HepG2 (cell line): ENCODE data around the gene INTS2. TPM values are rescaled to one million over a fixed set of nuclear protein-coding genes. Genes with fewer than 3 reads are reported as not detected.

ENCODE experiments used
- ATAC-seq: fragments of 200-7000 bp; cut with Tn5 transposase; 3 replicates; pipeline ENCODE4 v1.9.1; 2020; ENCODE audit warnings: mild to moderate bottlenecking, moderate library complexity
- BruUV-seq: library from RNA; stranded (reverse); fragments of 400-500 nt; replicated peaks from 2 replicates; lab custom pipeline; 2021; lab: Mats Ljungman, UMichigan
- CTCF ChIA-PET: fragments of 300-600 bp; formaldehyde crosslinking; extraction: SDS; loops from one replicate; lab custom pipeline; 2021; ENCODE audit warnings: low total read pairs, inconsistent platforms, low intra/inter-chr PET ratio; lab: Yijun Ruan, JAX
- POLR2A ChIA-PET: fragments of 350-600 bp; sonication (Branson Sonifier 250); formaldehyde crosslinking; loops from one replicate; lab custom pipeline; 2020; ENCODE audit warnings: antibody characterized with exemption, inconsistent platforms; lab: Yijun Ruan, JAX
- DNase-seq: peaks from one replicate; pipeline ENCODE4 v3.0.0-alpha.2; 2015; ENCODE audit warnings: low spot score
- FAIRE-seq: peaks from 3 replicates; lab custom pipeline; 2011; peaks lifted over from hg19 to GRCh38; lab: Jason Lieb, UNC
- H2AFZ ChIP-seq: one replicate; pipeline ENCODE4 v1.6.1; 2011; ENCODE audit warnings: low read length, inconsistent platforms
- H3K27ac ChIP-seq: fragments of 300-600 bp; 3 replicates; pipeline ENCODE4 v1.8.0; 2011; ENCODE audit warnings: mixed run types, mild to moderate bottlenecking, mixed read lengths, low read length, inconsistent platforms; ENCODE audit not compliant: insufficient read depth; ENCODE audit errors: extremely low read length
- H3K27me3 ChIP-seq, 2 experiments: fragments of 200-600 bp in 1 of 2; 2 replicates in 1 of 2; 3 replicates in 1 of 2; pipeline versions ENCODE4 v1.6.0 to v1.8.0; 2011; ENCODE audit warnings: low read length in 2 of 2, mild to moderate bottlenecking in 2 of 2, moderate library complexity in 2 of 2, inconsistent platforms in 1 of 2; ENCODE audit not compliant: insufficient read depth in 2 of 2, control insufficient read depth in 1 of 2
- H3K36me3 ChIP-seq, 2 experiments: fragments of 200-600 bp in 1 of 2; replicated peaks in 1 of 2; 2 replicates in 1 of 2; 3 replicates in 1 of 2; pipeline versions ENCODE4 v1.5.1 to v1.8.0; 2011; ENCODE audit warnings: low read length in 2 of 2, inconsistent platforms in 1 of 2; ENCODE audit not compliant: insufficient read depth in 2 of 2, control insufficient read depth in 1 of 2
- H3K4me1 ChIP-seq: 2 replicates; pipeline ENCODE4 v1.5.1; 2012; ENCODE audit warnings: low read length, inconsistent platforms; ENCODE audit not compliant: insufficient read depth
- H3K4me2 ChIP-seq: 2 replicates; pipeline ENCODE4 v1.6.0; 2011; ENCODE audit warnings: low read depth, low read length, inconsistent platforms
- H3K4me3 ChIP-seq, 3 experiments: fragments of 200-600 bp in 1 of 3; sonication (generic), shearing (Covaris generic) in 1 of 3; replicated peaks in 1 of 3; 2 replicates each; pipeline ENCODE4 v1.5.1; 2011 to 2016; ENCODE audit warnings: low read length in 3 of 3, inconsistent platforms in 2 of 3, low read depth in 2 of 3, mild to moderate bottlenecking in 2 of 3, control low read depth in 1 of 3, mixed read lengths in 1 of 3; ENCODE audit not compliant: insufficient read depth in 1 of 3
- H3K79me2 ChIP-seq: one replicate; pipeline ENCODE4 v1.6.1; 2011; ENCODE audit warnings: low read length, inconsistent platforms; ENCODE audit not compliant: insufficient read depth
- H3K9ac ChIP-seq: 2 replicates; pipeline ENCODE4 v1.6.0; 2011; ENCODE audit warnings: mild to moderate bottlenecking, low read depth, low read length, inconsistent platforms; ENCODE audit not compliant: insufficient read depth
- H3K9me3 ChIP-seq: 2 replicates; pipeline ENCODE4 v1.5.1; 2012; ENCODE audit warnings: mild to moderate bottlenecking, low read length
- H4K20me1 ChIP-seq: 2 replicates; pipeline ENCODE4 v1.6.0; 2011; ENCODE audit warnings: inconsistent platforms, mild to moderate bottlenecking, low read length, moderate library complexity; ENCODE audit not compliant: insufficient read depth
- GATAD1 ChIP-seq: IDR thresholded peaks from 2 replicates; pipeline ENCODE4 v1.6.1; 2016; ENCODE audit warnings: missing genetic modification reagents, missing compliant biosample characterization
- JARID2 ChIP-seq: sonication (generic); formaldehyde crosslinking; IDR thresholded peaks from 2 replicates; pipeline ENCODE4 v1.8.1; 2023; ENCODE audit warnings: missing genetic modification reagents, inconsistent platforms; ENCODE audit not compliant: insufficient replicate concordance
- KLF12 ChIP-seq: sonication (generic); formaldehyde crosslinking; IDR thresholded peaks from 2 replicates; pipeline ENCODE4 v1.4.0; 2020; ENCODE audit warnings: missing genetic modification reagents, borderline replicate concordance
- MEIS2 ChIP-seq: sonication (generic); formaldehyde crosslinking; IDR thresholded peaks from 2 replicates; pipeline ENCODE4 v1.9.0; 2021; ENCODE audit warnings: mild to moderate bottlenecking, missing genetic modification reagents
- MXI1 ChIP-seq: IDR thresholded peaks from 3 replicates; pipeline ENCODE4 v1.6.1; 2012; ENCODE audit warnings: low read depth, low read length, inconsistent platforms, borderline replicate concordance
- NCOR1 ChIP-seq: fragments of 200-600 bp; sonication (generic); IDR thresholded peaks from 2 replicates; pipeline ENCODE4 v1.7.0; 2017; ENCODE audit warnings: antibody characterized with exemption, low read length, borderline replicate concordance
- NFE2L2 ChIP-seq: fragments of 150-350 bp; IDR thresholded peaks from 2 replicates; pipeline ENCODE4 v1.6.1; 2014; ENCODE audit warnings: low read length
- PBX3 ChIP-seq: sonication (generic); formaldehyde crosslinking; IDR thresholded peaks from 2 replicates; pipeline ENCODE4 v1.8.1; 2023; ENCODE audit warnings: missing genetic modification reagents, inconsistent platforms, borderline replicate concordance
- PLRG1 ChIP-seq: fragments of 450-650 bp; conservative IDR thresholded peaks from 2 replicates; pipeline ENCODE4 v1.6.1; 2016
- ZNF235 ChIP-seq: sonication (generic); formaldehyde crosslinking; IDR thresholded peaks from 2 replicates; pipeline ENCODE4 v1.8.1; 2023; ENCODE audit warnings: mild to moderate bottlenecking, missing genetic modification reagents, borderline replicate concordance
- ZNF431 ChIP-seq: sonication (generic); formaldehyde crosslinking; IDR thresholded peaks from 2 replicates; pipeline ENCODE4 v1.9.0; 2022; ENCODE audit warnings: missing genetic modification reagents, low read depth, mild to moderate bottlenecking, borderline replicate concordance
- WGBS: methylation state at CpG from one replicate; pipeline ENCODE4 v1.1.6; 2017; ENCODE audit warnings: low lambda C conversion rate; 5-methylcytosine and 5-hydroxymethylcytosine counted together
- in situ Hi-C: cut with HindIII; loops from 2 replicates; pipeline ENCODE4 v1.10.0; 2017; ENCODE audit warnings: low pct_unique_long_range_greater_than_20kb; ENCODE audit not compliant: extremely low pct_ligation_motif_present
- intact Hi-C: fragments of 100-400 bp; cut with micrococcal nuclease; formaldehyde crosslinking; loops from one replicate; pipeline ENCODE4 v1.10.0; 2022; ENCODE audit not compliant: unreplicated experiment
- polyA plus RNA-seq, 8 experiments: library from polyadenylated mRNA; depleted of rRNA in 3 of 8; stranded (reverse) in 7 of 8; unstranded in 1 of 8; fragments of >200 nt; fragmentation: Illumina TruSeq in 4 of 8; extraction: Trizol in 4 of 8; gene quantifications; 2 replicates each; pipeline versions ENCODE4 v1.2.1 to v1.2.3, GENCODE V29; 2011 to 2016; ENCODE audit warnings: low read depth in 4 of 8, missing spikeins in 1 of 8, mixed read lengths in 1 of 8; ENCODE audit not compliant: insufficient read depth in 1 of 8
- total RNA-seq, 5 experiments: library from RNA; depleted of rRNA; stranded (reverse); fragments of >200 nt; fragmentation: Illumina TruSeq; extraction: Trizol; gene quantifications; 2 replicates each; pipeline ENCODE4 v1.2.3, GENCODE V29; 2016; ENCODE audit warnings: low read depth in 1 of 5
- TF ChIP-seq, protein P1 (sequence below): sonication (generic); formaldehyde crosslinking; IDR thresholded peaks from 2 replicates; pipeline ENCODE4 v1.4.0; 2020; ENCODE audit warnings: missing genetic modification reagents, borderline replicate concordance
- TF ChIP-seq, protein P2 (sequence below): sonication (generic); formaldehyde crosslinking; IDR thresholded peaks from 2 replicates; pipeline ENCODE4 v1.4.0; 2020; ENCODE audit warnings: missing genetic modification reagents

Gene INTS2
- total and polyA plus RNA-seq, 2 of the 13 experiments (the other 11 are each of a cell fraction or from before 2014, with no cell fraction given): 20.5 to 30.2 TPM

DNA sequence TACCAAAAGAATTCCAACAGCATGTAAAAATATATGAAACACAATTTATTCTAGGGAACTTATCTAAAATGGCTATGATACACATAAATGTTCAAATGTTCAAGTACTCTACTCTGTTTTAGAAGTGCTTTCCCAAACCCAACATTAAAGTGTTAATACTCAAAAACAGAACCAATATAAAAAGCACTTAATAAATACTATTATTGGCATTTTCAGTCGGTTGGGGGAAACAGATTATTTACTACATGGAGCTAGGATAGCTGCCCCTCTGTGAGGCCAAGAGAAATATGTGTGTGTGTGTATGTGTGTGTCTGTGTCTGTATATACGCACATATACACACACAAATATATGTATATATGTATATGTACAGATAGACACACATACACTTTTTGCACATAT lies 32.4 kb downstream of the INTS2 start:
- H2AFZ ChIP-seq: no peak overlapping the region
- H4K20me1 ChIP-seq: no peaks in the 10 kb centered on the region
- FAIRE-seq: no peak
- DNase-seq: no peak
- peaks cover 8 to 49% of the 10 kb centered on the region in 2 experiments for H3K36me3 ChIP-seq
- no peak overlapping the region for H3K4me2 ChIP-seq
- BruUV-seq: no TSS peak
- WGBS: 46% methylated on average over 2 of the region's 2 CpGs
- ChIA-PET CTCF (no interaction called here), POLR2A (no interaction called here)
- intact Hi-C loops (no loop called here), in situ Hi-C loops (no loop called here)
- H3K27me3 ChIP-seq: no peaks in the 10 kb centered on the region
- no peak for ATAC-seq
- no peak overlapping the region for H3K9ac ChIP-seq
- H3K4me1 ChIP-seq: no peaks in the 10 kb centered on the region
- H3K27ac ChIP-seq: no peak overlapping the region
- no peak overlapping the region for H3K4me3 ChIP-seq
- no peaks in the 10 kb centered on the region for H3K9me3 ChIP-seq
- H3K79me2 ChIP-seq: no peaks in the 10 kb centered on the region
- TF ChIP-seq PBX3 (CRISPR knock-in tag) (no peak), ZNF431 (no peak), JARID2 (CRISPR knock-in tag) (no peak), MXI1 (no peak), GATAD1 (CRISPR knock-in tag) (no peak), ZNF235 (CRISPR knock-in tag) (no peak), NCOR1 (no peak), MEIS2 (CRISPR knock-in tag) (no peak), PLRG1 (no peak), KLF12 (CRISPR knock-in tag) (no peak), NFE2L2 (no peak)
- TF ChIP-seq, protein P1, sequence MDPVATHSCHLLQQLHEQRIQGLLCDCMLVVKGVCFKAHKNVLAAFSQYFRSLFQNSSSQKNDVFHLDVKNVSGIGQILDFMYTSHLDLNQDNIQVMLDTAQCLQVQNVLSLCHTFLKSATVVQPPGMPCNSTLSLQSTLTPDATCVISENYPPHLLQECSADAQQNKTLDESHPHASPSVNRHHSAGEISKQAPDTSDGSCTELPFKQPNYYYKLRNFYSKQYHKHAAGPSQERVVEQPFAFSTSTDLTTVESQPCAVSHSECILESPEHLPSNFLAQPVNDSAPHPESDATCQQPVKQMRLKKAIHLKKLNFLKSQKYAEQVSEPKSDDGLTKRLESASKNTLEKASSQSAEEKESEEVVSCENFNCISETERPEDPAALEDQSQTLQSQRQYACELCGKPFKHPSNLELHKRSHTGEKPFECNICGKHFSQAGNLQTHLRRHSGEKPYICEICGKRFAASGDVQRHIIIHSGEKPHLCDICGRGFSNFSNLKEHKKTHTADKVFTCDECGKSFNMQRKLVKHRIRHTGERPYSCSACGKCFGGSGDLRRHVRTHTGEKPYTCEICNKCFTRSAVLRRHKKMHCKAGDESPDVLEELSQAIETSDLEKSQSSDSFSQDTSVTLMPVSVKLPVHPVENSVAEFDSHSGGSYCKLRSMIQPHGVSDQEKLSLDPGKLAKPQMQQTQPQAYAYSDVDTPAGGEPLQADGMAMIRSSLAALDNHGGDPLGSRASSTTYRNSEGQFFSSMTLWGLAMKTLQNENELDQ (CRISPR knock-in tag): no peak
- TF ChIP-seq, protein P2, sequence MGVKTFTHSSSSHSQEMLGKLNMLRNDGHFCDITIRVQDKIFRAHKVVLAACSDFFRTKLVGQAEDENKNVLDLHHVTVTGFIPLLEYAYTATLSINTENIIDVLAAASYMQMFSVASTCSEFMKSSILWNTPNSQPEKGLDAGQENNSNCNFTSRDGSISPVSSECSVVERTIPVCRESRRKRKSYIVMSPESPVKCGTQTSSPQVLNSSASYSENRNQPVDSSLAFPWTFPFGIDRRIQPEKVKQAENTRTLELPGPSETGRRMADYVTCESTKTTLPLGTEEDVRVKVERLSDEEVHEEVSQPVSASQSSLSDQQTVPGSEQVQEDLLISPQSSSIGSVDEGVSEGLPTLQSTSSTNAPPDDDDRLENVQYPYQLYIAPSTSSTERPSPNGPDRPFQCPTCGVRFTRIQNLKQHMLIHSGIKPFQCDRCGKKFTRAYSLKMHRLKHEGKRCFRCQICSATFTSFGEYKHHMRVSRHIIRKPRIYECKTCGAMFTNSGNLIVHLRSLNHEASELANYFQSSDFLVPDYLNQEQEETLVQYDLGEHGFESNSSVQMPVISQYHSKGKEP (CRISPR knock-in tag): no peak
